H1 (cell line): ENCODE results near the gene GFY. TPM values are rescaled to one million over a fixed set of nuclear protein-coding genes. Genes with fewer than 3 reads are reported as not detected.

Experiments used
- ASH2L ChIP-seq: fragments of 200-600, 300-600 bp; sonication (generic); IDR thresholded peaks from one replicate; pipeline ENCODE4 v1.7.1; 2017; ENCODE audit warnings: low read length
- BACH1 ChIP-seq: IDR thresholded peaks from 2 replicates; pipeline ENCODE4 v1.6.1; 2012; ENCODE audit warnings: low read length, improper control_type of control experiment
- CHD1 ChIP-seq: IDR thresholded peaks from 2 replicates; pipeline ENCODE4 v1.6.1; 2012; ENCODE audit warnings: low read depth, low read length, improper control_type of control experiment
- CREB1 ChIP-seq: IDR thresholded peaks from 2 replicates; pipeline ENCODE4 v1.6.1; 2012; ENCODE audit warnings: inconsistent platforms
- EZH2 ChIP-seq: fragments of 200-600 bp; sonication (generic); IDR thresholded peaks from 2 replicates; pipeline ENCODE4 v1.7.1; 2012; ENCODE audit warnings: low read depth, mild to moderate bottlenecking, moderate library complexity, low read length, inconsistent platforms; ENCODE audit not compliant: severe bottlenecking
- FOSL1 ChIP-seq: IDR thresholded peaks from 2 replicates; pipeline ENCODE4 v1.6.1; 2011; ENCODE audit warnings: mild to moderate bottlenecking, low read depth, low read length, moderate library complexity; ENCODE audit not compliant: insufficient read depth
- HDAC2 ChIP-seq, 2 experiments: fragments of 300-600 bp in 1 of 2; sonication (generic) in 1 of 2; IDR thresholded peaks; 2 replicates each; pipeline ENCODE4 v1.6.1; 2011 to 2012; ENCODE audit warnings: low read depth in 2 of 2, low read length in 2 of 2, mild to moderate bottlenecking in 2 of 2, moderate library complexity in 2 of 2, borderline replicate concordance in 1 of 2, inconsistent platforms in 1 of 2
- JUND ChIP-seq: IDR thresholded peaks from 2 replicates; pipeline ENCODE4 v1.6.1; 2011; ENCODE audit warnings: mild to moderate bottlenecking, improper control_type of control experiment, low read length
- KDM1A ChIP-seq: fragments of 200-600, 300-600 bp; sonication (generic); IDR thresholded peaks from 2 replicates; pipeline ENCODE4 v1.7.1; 2016; ENCODE audit warnings: mild to moderate bottlenecking, low read length, borderline replicate concordance
- KDM4A ChIP-seq: IDR thresholded peaks from one replicate; pipeline ENCODE4 v1.7.1; 2012; ENCODE audit warnings: low read depth, mild to moderate bottlenecking, moderate library complexity, low read length, inconsistent platforms; ENCODE audit not compliant: severe bottlenecking
- PHF8 ChIP-seq: fragments of 200-600 bp; sonication (generic); conservative IDR thresholded peaks from 2 replicates; pipeline ENCODE4 v1.7.1; 2012; ENCODE audit warnings: low read depth, mild to moderate bottlenecking, inconsistent platforms, low read length, moderate library complexity
- RFX5 ChIP-seq: IDR thresholded peaks from 2 replicates; pipeline ENCODE4 v1.6.1; 2011; ENCODE audit warnings: low read depth, low read length, improper control_type of control experiment, borderline replicate concordance
- SP1 ChIP-seq: IDR thresholded peaks from 2 replicates; pipeline ENCODE4 v1.6.1; 2011; ENCODE audit warnings: low read depth, low read length
- TBP ChIP-seq: IDR thresholded peaks from 2 replicates; pipeline ENCODE4 v1.6.1; 2011; ENCODE audit warnings: low read depth, low read length, improper control_type of control experiment
- TCF12 ChIP-seq: IDR thresholded peaks from 2 replicates; pipeline ENCODE4 v1.6.1; 2011; ENCODE audit warnings: low read depth, mild to moderate bottlenecking, low read length
- polyA plus RNA-seq, 7 experiments: library from polyadenylated mRNA; depleted of rRNA in 3 of 7; stranded (reverse) in 5 of 7; unstranded in 2 of 7; fragments of >200 nt in 5 of 7; fragments of 200-250 nt in 2 of 7; gene quantifications; 1 replicate in 5 of 7; 2 replicates in 1 of 7; 4 replicates in 1 of 7; pipeline versions ENCODE4 v1.2.1 to v1.2.3, GENCODE V29; 2011 to 2013; ENCODE audit warnings: missing spikeins in 2 of 7, mixed read lengths in 2 of 7
- total RNA-seq: library from RNA; stranded (reverse); fragmentation: NEBNext Ultra II Directional; extraction: Animal tissue kit (Norgen Biotek cat#: 25700); gene quantifications from 2 replicates; pipeline ENCODE4 v1.2.1, GENCODE V29; 2021
- TF ChIP-seq, protein P1 (sequence below): IDR thresholded peaks from 2 replicates; pipeline ENCODE4 v1.6.1; 2012; ENCODE audit warnings: inconsistent platforms
- TF ChIP-seq, protein P2 (sequence below): IDR thresholded peaks from 2 replicates; pipeline ENCODE4 v1.6.1; 2012; ENCODE audit warnings: low read length, inconsistent platforms
- TF ChIP-seq, protein P3 (sequence below): IDR thresholded peaks from 2 replicates; pipeline ENCODE4 v1.6.1; 2012; ENCODE audit warnings: inconsistent platforms

Gene GFY
- total and polyA plus RNA-seq, 2 of the 8 experiments (the other 6 are each of a cell fraction or from before 2014, with no cell fraction given), result 0.68 to 0.93 TPM

DNA sequence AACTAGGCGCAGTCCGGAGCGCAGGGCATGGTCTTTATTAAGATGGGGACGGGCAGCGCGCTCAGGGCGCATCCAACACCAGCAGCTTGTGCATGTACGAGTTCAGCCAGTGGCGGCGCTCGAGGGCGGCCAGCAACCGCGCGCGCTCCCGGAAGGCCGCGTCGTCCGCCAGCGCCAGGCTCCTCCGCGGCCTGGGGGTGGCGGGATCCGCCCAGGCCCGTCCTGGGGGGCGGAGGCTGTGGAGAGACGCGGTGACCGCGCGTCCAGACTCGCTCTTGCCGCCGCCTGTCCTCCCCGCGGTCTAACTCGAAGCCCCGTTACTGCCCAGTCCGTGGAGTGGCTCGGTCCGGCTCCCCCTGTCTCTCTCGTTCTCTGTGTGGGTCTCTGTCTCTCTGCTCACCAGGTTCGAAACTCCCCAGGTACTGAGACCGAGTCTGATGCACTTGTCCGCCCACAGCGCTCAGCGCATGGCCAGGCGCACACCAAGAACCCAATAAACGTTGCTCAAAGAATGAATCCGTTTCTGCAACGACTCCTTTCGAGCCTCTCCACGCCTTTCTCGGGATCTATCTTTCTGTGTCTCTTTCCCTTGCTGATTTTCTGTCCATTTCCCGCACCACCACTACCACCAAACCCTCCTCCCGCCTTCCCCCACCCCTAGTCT is 2.6 kb upstream of the GFY start (continued):
- TF ChIP-seq ASH2L (peak; percentile 48), BACH1 (peak; percentile 45; the same call in 1 of the 2 replicates), CHD1 (no peak), KDM4A (peak; percentile 93), EZH2 (peak; percentile 52), CREB1 (peak; percentile 76), FOSL1 (no peak), KDM1A (peak; percentile 61), JUND (no peak), HDAC2 (IDR thresholded peaks at IDR 0.05; ENCODE audit: borderline replicate concordance in 1 of 2, low read depth in 2 of 2, low read length in 2 of 2) (0 out of 4 replicates have a peak, but pooled peaks of 1 of the 2 experiments have one; percentile 64), PHF8 (no peak), SP1 (no peak), TCF12 (no peak), TBP (no peak), RFX5 (no peak)
- TF ChIP-seq, protein P1, sequence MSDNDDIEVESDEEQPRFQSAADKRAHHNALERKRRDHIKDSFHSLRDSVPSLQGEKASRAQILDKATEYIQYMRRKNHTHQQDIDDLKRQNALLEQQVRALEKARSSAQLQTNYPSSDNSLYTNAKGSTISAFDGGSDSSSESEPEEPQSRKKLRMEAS, result peak; percentile 68
- TF ChIP-seq, protein P2, sequence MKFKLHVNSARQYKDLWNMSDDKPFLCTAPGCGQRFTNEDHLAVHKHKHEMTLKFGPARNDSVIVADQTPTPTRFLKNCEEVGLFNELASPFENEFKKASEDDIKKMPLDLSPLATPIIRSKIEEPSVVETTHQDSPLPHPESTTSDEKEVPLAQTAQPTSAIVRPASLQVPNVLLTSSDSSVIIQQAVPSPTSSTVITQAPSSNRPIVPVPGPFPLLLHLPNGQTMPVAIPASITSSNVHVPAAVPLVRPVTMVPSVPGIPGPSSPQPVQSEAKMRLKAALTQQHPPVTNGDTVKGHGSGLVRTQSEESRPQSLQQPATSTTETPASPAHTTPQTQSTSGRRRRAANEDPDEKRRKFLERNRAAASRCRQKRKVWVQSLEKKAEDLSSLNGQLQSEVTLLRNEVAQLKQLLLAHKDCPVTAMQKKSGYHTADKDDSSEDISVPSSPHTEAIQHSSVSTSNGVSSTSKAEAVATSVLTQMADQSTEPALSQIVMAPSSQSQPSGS, result no peak
- TF ChIP-seq, protein P3, sequence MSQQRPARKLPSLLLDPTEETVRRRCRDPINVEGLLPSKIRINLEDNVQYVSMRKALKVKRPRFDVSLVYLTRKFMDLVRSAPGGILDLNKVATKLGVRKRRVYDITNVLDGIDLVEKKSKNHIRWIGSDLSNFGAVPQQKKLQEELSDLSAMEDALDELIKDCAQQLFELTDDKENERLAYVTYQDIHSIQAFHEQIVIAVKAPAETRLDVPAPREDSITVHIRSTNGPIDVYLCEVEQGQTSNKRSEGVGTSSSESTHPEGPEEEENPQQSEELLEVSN, result peak; percentile 87
